GM12878 (cell line): ENCODE data around the gene C11orf91. TPM values are rescaled to one million over a fixed set of nuclear protein-coding genes. Genes with fewer than 3 reads are reported as not detected.

Source experiments
- ASH2L ChIP-seq: fragments of 300-600, 200-600 bp; sonication (generic); IDR thresholded peaks from 2 replicates; pipeline ENCODE4 v1.6.1; 2017; ENCODE audit warnings: low read depth, mild to moderate bottlenecking, borderline replicate concordance
- E2F8 ChIP-seq: fragments of 450-650 bp; IDR thresholded peaks from 2 replicates; pipeline ENCODE4 v1.6.1; 2018; ENCODE audit warnings: mild to moderate bottlenecking, low read depth, moderate library complexity; ENCODE audit not compliant: partially characterized antibody
- E4F1 ChIP-seq: fragments of 450-650 bp; IDR thresholded peaks from 2 replicates; pipeline ENCODE4 v1.6.1; 2018; ENCODE audit warnings: borderline replicate concordance, mild to moderate bottlenecking; ENCODE audit not compliant: partially characterized antibody
- EP300 ChIP-seq, 2 experiments: fragments of 150-350 bp in 1 of 2; IDR thresholded peaks; 2 replicates each; pipeline ENCODE4 v1.6.1; 2011 to 2012; ENCODE audit warnings: low read depth in 2 of 2, low read length in 2 of 2, borderline replicate concordance in 1 of 2, improper control_type of control experiment in 1 of 2, inconsistent platforms in 1 of 2; ENCODE audit not compliant: control insufficient read depth in 1 of 2
- FOXM1 ChIP-seq: IDR thresholded peaks from 2 replicates; pipeline ENCODE4 v1.6.1; 2012; ENCODE audit warnings: low read depth, mild to moderate bottlenecking, inconsistent platforms, low read length, moderate library complexity
- IKZF2 ChIP-seq, 2 experiments: fragments of 450-650 bp; IDR thresholded peaks; 2 replicates each; pipeline ENCODE4 v1.6.1; 2017; ENCODE audit warnings: mild to moderate bottlenecking in 2 of 2, moderate library complexity in 2 of 2
- MTA2 ChIP-seq: fragments of 450-650 bp; IDR thresholded peaks from 2 replicates; pipeline ENCODE4 v1.6.1; 2016; ENCODE audit warnings: low read depth, mild to moderate bottlenecking, moderate library complexity
- NRF1 ChIP-seq: conservative IDR thresholded peaks from 2 replicates; pipeline ENCODE4 v1.6.1; 2011; ENCODE audit warnings: mild to moderate bottlenecking, low read depth, low read length, improper control_type of control experiment
- PBX3 ChIP-seq: IDR thresholded peaks from 2 replicates; pipeline ENCODE4 v1.6.1; 2011; ENCODE audit warnings: mild to moderate bottlenecking, low read depth, low read length, moderate library complexity; ENCODE audit not compliant: insufficient replicate concordance
- PKNOX1 ChIP-seq: fragments of 450-650 bp; IDR thresholded peaks from 2 replicates; pipeline ENCODE4 v1.6.1; 2016; ENCODE audit warnings: mild to moderate bottlenecking
- RAD21 ChIP-seq: IDR thresholded peaks from 2 replicates; pipeline ENCODE4 v1.6.1; 2011; ENCODE audit warnings: mild to moderate bottlenecking, low read depth, low read length, moderate library complexity; ENCODE audit not compliant: insufficient read depth
- RAD51 ChIP-seq: fragments of 450-650 bp; IDR thresholded peaks from 2 replicates; pipeline ENCODE4 v1.6.1; 2016; ENCODE audit warnings: moderate library complexity, mild to moderate bottlenecking, inconsistent platforms
- RELA ChIP-seq: fragments of 450-650 bp; IDR thresholded peaks from 2 replicates; pipeline ENCODE4 v1.8.0; 2014; ENCODE audit warnings: borderline replicate concordance; ENCODE audit not compliant: partially characterized antibody
- SREBF1 ChIP-seq: IDR thresholded peaks from 2 replicates; pipeline ENCODE4 v1.6.1; 2012; ENCODE audit warnings: mild to moderate bottlenecking, low read length
- SREBF2 ChIP-seq: IDR thresholded peaks from 2 replicates; pipeline ENCODE4 v1.6.1; 2012; ENCODE audit warnings: mild to moderate bottlenecking, low read length
- WRNIP1 ChIP-seq: IDR thresholded peaks from 2 replicates; pipeline ENCODE4 v1.6.1; 2011; ENCODE audit warnings: low read depth, low read length, improper control_type of control experiment, borderline replicate concordance
- ZNF24 ChIP-seq: fragments of 450-650 bp; IDR thresholded peaks from 2 replicates; pipeline ENCODE4 v1.6.1; 2017; ENCODE audit warnings: antibody characterized with exemption, mild to moderate bottlenecking
- polyA plus RNA-seq, 11 experiments: library from polyadenylated mRNA; depleted of rRNA in 4 of 11; unstranded in 6 of 11; stranded (reverse) in 5 of 11; fragments of >200 nt; fragmentation: Nextera tagmentation in 4 of 11; fragmentation: Illumina TruSeq in 1 of 11; extraction: Ambion mirVana in 4 of 11; extraction: Trizol in 1 of 11; gene quantifications; 1 replicate in 1 of 11; 2 replicates in 10 of 11; pipeline versions ENCODE4 v1.2.1 to v1.2.3, GENCODE V29; 2011 to 2016; ENCODE audit warnings: inconsistent platforms in 2 of 11, missing spikeins in 2 of 11, low read depth in 1 of 11
- total RNA-seq, 4 experiments: library from RNA; depleted of rRNA in 3 of 4; stranded (reverse); fragments of >200 nt in 3 of 4; fragmentation: Illumina TruSeq in 1 of 4; extraction: Trizol in 1 of 4; gene quantifications; 2 replicates each; pipeline versions ENCODE4 v1.2.1 to v1.2.3, GENCODE V29; 2013 to 2021
- TF ChIP-seq, protein P1 (sequence below): fragments of 450-650 bp; IDR thresholded peaks from 2 replicates; pipeline ENCODE4 v1.6.1; 2017; ENCODE audit warnings: borderline replicate concordance

C11orf91 gene
- total and polyA plus RNA-seq, 10 of the 15 experiments (the other 5 are each of a cell fraction or from before 2014, with no cell fraction given) = not detected

DNA sequence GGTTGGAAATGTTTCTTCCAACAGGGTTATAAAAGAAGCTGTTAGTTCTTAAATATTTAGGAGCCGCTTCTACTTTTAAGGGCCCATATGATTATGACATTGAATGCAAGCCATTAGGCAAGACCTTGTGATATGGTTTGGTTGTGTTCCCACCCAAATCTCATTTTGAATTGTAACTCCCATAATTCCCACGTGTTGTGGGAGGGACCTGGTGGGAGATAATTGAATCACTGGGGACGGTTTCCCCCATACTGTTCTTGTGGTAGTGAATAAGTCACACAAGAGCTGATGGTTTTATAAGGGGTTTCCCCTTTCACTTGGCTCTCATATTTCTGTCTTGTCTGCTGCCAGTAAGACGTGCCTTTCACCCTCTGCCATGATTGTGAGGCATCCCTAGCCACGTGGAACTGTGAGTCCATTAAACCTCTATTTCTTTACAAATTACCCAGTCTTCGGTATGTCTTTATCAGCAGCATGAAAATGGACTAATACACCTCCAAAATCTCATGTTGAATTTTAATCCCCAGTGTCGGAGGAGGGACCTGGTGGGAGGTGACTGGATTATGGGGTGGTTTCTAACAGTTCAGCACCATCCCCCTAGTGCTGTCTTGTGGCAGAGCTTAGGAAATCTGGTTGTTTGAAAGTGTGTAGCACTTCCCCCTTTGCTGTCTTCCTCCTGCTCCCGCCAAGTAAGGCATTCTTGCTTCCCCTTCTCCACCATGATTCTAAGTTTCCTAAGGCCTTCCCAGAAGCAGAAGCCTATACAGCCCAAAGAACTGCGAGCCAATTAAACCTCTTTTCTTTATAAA lies 31.3 kb upstream of the C11orf91 start (continued):
- TF ChIP-seq NRF1 (no peak), EP300 (IDR thresholded peaks at IDR 0.05; ENCODE audit: borderline replicate concordance in 1 of 2, control insufficient read depth in 1 of 2, low read depth in 2 of 2, low read length in 2 of 2) (no peak), FOXM1 (no peak), SREBF2 (no peak), RELA (no peak), E4F1 (no peak), ASH2L (no peak), ZNF24 (no peak), PKNOX1 (peak; percentile 29; the same call in 1 of the 2 replicates), E2F8 (no peak), RAD51 (no peak; the same call in 1 of the 2 replicates), SREBF1 (no peak), PBX3 (no peak), MTA2 (no peak), WRNIP1 (no peak), IKZF2 (IDR thresholded peaks at IDR 0.05) (peak in 1 of 2 experiments; percentile 39; a peak in 2 of 4 replicates), RAD21 (no peak)
- TF ChIP-seq, protein P1, sequence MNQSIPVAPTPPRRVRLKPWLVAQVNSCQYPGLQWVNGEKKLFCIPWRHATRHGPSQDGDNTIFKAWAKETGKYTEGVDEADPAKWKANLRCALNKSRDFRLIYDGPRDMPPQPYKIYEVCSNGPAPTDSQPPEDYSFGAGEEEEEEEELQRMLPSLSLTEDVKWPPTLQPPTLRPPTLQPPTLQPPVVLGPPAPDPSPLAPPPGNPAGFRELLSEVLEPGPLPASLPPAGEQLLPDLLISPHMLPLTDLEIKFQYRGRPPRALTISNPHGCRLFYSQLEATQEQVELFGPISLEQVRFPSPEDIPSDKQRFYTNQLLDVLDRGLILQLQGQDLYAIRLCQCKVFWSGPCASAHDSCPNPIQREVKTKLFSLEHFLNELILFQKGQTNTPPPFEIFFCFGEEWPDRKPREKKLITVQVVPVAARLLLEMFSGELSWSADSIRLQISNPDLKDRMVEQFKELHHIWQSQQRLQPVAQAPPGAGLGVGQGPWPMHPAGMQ = no peak
